Measurements from ENCODE around the gene ARHGEF38.

ARHGEF38 gene

GRCh38 chr4:105551965-105552746 lies at the start of gene ARHGEF38:
Gene ARHGEF38, plus strand, starts transcription at chr4:105552620. Its CDS starts 146 bp downstream, at chr4:105552766.
- no peak for DNase-seq

DNA sequence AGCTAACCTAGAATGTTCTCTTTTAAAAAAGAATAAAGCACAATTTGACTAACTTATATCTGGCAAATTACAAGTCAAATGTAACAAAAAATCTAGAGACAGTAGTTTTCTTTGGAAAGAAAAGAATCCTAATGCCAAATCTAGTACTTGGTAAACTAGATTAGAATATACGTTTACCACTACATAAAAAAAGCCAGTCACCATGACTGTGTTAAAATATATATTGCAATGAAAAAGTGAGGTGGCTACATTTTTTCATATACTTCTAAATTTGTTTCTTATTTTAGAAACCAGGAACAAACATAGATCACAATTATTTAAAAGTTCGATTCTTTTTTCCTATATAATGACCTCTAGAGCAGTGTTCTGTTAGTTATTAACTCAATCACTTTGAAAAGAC lies 48.9 kb upstream of the ARHGEF38 start:
- no peak for DNase-seq

DNA sequence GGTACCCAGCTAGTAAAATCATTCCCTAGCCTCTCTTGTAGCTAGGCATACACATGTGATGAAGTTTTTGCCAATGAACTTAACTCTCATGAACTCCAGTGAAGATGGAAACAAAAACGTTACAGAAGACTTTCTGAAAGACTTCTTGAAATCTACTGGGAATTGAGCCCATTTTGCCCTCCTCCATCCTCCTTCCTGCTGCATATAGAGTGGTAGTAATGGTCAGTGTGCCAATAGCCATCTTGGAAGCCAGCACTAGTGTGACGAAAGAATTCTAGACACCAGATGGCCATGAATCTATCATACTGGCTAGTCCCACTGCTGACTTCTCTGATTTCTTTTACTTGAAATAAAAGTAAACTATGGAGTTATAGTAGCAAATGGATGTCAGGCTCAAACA lies 47.7 kb upstream of the ARHGEF38 start:
- DNase-seq, result no peak

DNA sequence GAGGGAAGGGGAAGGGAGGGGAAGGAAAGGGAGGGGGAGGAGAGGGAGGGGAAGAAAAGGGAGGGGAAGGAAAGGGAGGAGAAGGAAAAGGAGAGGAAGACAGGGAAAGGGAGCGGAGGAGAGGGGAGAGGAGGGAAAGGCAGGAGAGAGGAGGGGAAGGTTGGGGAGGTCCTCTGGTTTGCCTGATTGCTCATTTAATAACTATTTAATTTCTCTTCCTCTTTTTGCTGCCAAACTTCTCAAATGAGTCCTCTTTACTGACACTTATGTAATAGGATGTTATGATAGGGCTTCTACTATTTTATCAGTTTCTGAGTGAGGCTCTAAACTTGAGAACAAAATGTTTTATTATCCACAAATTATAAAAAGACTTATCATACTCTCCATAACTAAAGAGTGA lies 43.1 kb upstream of the ARHGEF38 start:
- DNase-seq, result no peak

DNA sequence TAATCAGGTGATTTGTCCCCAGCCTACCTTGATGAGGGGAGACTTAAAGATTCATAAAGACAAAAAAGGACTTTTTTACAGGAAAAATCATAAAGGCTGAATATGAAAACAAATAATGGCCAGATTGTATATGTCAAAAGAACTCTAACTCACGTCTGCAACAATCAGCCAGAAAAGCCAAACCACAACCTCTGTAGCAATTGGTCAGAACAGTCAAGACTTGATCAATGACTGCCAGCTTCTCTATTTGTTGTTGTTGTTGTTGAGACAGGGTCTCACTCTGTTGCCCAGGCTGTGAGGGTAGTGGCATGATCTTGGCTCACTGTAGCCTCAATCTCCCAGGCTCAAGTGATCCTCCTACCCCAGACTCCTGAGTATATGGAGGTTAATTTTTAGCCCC lies 42.7 kb upstream of the ARHGEF38 start:
- DNase-seq, result no peak

GRCh38 chr4:105510245-105510644 lies 42.2 kb upstream of the ARHGEF38 start:
- DNase-seq, result no peak

GRCh38 chr4:105520819-105521790 lies 31.3 kb upstream of the ARHGEF38 start:
- no peak for DNase-seq

DNA sequence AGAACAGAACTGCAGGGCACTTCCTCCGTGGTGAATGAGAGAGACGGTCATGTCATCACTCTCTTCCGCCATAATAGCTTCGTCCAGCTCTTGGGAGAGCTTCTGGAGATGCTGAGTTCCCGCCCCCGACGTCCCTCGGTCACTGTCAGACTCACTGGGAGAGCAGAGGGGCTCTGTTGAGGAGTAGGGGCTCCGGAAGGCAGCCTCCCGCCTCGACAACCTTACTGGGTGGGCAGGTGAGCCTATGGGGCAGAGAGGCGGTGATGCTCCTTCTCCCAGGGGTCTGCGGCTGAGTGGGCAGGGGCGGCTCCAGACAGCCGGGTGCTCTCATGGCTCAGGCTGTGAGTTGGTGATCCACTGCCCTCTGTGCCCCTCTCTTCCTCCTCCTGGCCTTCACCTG lies 25.8 kb upstream of the ARHGEF38 start:
- DNase-seq, result no peak

- DNase-seq, result no peak
Observed at GRCh38 chr4:105527081-105527480, 25.3 kb upstream of the ARHGEF38 start.

DNA sequence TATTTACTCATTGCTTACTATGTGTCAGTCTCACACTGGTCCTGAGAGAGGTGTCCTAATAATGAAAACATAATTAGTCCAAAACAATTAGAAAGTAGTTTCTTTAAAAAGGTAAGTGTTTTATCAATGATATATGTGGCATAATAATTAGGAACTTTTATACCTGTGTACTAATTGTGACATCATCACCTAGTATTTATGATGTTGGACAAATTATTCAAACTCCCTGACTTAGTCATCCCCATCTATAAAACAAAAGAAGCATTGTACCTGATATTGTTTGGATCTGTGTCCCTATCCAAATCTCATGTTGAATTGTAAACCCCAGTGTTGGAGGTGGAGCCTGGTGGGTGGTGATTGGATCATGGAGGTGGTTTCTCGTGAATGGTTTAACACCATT lies 15.8 kb upstream of the ARHGEF38 start:
- no peak for DNase-seq

- no peak for DNase-seq
Observed at GRCh38 chr4:105541420-105541819, 11.0 kb upstream of the ARHGEF38 start.

GRCh38 chr4:105542039-105542438 lies 10.4 kb upstream of the ARHGEF38 start:
- DNase-seq, result no peak

GRCh38 chr4:105543346-105543745 lies 9.1 kb upstream of the ARHGEF38 start:
- no peak for DNase-seq

GRCh38 chr4:105543881-105544280 lies 8.5 kb upstream of the ARHGEF38 start:
- DNase-seq, result no peak

DNA sequence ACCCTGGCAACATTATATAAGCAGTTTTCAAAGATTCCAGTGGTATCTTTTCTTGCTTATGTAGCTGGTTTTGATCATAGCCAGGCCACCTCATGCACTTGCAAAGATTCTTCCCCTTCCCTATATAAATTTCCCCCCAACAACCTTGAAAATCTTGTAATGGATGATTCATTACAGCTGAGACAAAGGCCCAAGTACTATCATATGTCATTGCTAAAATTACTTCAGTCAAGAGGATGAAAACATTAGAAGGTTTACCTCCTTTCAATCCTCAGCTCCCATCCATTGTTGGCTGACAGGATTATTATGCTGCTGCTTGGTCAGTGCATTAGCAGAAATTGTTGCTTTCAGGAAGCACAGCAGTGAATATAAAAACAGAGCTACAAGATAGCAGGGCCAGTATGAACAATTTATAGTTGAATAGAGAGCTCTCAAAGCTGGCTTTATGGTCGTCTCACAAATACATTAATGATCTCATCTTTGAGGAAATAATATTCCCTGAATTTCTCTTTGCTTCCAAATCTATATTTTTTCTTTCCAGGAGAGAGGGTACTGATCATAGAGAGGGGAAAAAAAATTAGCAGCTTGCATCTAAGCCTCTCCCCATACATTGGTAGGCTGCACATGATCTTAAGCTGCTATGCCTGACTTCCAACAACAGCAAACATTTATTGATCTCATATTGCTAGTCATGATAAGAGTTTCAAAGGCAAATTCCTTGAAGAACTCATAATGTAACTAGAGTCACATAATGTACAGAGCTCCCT lies 7.7 kb upstream of the ARHGEF38 start:
- no peak for DNase-seq

DNA sequence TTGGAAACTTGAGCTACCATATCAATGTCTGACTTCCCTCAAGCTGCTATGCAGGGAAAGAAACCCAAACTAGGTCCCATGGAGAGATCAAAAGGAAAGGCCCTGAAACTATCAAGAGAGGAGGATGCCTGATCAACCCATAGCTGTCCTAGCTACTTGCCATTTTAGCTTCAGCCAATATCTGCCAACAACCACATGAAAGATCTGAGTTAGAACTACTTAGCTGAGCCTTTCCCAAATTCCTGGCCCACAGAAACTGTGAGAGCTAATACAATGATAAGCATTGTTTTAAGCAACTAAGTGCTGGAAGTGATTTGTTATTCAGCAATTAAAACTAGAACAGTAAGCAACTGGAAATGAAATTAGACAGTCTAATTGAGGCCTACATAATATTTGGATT lies 6.3 kb upstream of the ARHGEF38 start:
- no peak for DNase-seq

- DNase-seq, result no peak
Observed at GRCh38 chr4:105547769-105548168, 4.7 kb upstream of the ARHGEF38 start.

DNA sequence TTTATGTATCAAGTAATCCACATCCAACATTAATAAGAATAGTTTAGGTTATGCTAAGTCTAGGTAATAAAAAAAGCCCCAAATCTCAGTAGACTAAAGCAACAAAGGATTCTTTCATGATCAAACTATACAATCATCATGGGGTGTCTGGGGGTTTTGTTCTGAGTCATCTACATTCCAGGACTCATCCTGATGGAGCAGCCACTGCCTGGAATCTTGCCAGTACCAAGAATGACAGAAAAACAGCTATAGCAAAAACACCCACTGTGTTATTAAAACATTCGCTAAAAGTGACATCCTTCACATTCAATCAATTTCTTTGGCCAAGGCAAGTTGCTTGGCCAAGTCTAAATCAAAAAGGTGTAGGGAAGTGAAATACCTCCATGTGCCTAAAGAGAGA lies 3.9 kb upstream of the ARHGEF38 start:
- DNase-seq, result no peak

GRCh38 chr4:105550641-105551040 lies 1.8 kb upstream of the ARHGEF38 start:
- DNase-seq, result no peak

GRCh38 chr4:105555409-105555808 lies 3.0 kb downstream of the ARHGEF38 start:
- DNase-seq, result no peak

DNA sequence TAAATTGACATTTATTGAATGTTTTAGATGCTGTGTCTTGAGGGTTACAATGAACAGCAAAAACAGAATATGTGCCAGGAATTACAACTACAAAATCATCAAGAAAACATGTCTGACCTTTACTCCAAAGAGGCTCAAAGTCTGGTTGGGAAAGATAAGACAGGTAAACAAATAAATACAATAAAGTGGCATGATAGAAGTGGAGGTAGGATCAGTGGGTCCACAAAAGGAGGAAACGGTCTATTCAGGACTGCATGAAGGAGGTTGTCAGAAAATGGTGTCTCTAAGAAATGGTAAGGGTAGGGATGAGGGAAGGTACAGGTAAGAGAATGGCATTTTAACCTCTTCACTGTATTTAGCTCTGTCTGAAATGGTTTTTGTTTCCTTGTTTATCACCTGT lies 3.8 kb downstream of the ARHGEF38 start:
- DNase-seq, result no peak

- DNase-seq, result no peak
Observed at GRCh38 chr4:105558277-105558676, 5.9 kb downstream of the ARHGEF38 start.

GRCh38 chr4:105560421-105560848 lies 8.0 kb downstream of the ARHGEF38 start:
- DNase-seq, result no peak

All from activated naive CD4-positive, alpha-beta T cell treated with anti-CD3 and anti-CD28 coated beads, Interleukin-2, amount 50 U/mL, for 16 hours (primary cell).